Activated B cell treated with CpG ODN at 0.5 μM for 24 hours (primary cell): ENCODE data around the gene GMIP. TPM values are rescaled to one million over a fixed set of nuclear protein-coding genes. Genes with fewer than 3 reads are reported as not detected.

Experiments
- ATAC-seq: fragments of 200-7000 bp; cut with Tn5 transposase; one replicate; pipeline ENCODE4 v1.10.0; 2021; ENCODE audit warnings: low read depth, mild to moderate bottlenecking, moderate library complexity
- CTCF ChIA-PET: fragments of 350-600 bp; sonication (Branson Sonifier 250); formaldehyde crosslinking; loops from one replicate; lab custom pipeline; 2021; ENCODE audit warnings: antibody characterized with exemption; lab: Charles Lee
- POLR2A ChIA-PET: fragments of 350-600 bp; sonication (Branson Sonifier 250); formaldehyde crosslinking; loops from one replicate; lab custom pipeline; 2021; ENCODE audit warnings: antibody characterized with exemption; lab: Charles Lee
- DNase-seq: peaks from one replicate; pipeline ENCODE4 v3.0.0; 2022
- H3K27ac Mint-ChIP-seq: one replicate; pipeline ENCODE4 v1.8.0; 2020; ENCODE audit warnings: mixed read lengths
- H3K27me3 Mint-ChIP-seq: one replicate; pipeline ENCODE4 v1.8.0; 2021; ENCODE audit warnings: mixed read lengths
- H3K36me3 Mint-ChIP-seq: one replicate; pipeline ENCODE4 v1.8.0; 2021; ENCODE audit warnings: low read depth, mixed read lengths
- H3K4me1 Mint-ChIP-seq: one replicate; pipeline ENCODE4 v1.8.0; 2021; ENCODE audit warnings: mixed read lengths
- H3K4me3 Mint-ChIP-seq: one replicate; pipeline ENCODE4 v1.8.0; 2020; ENCODE audit warnings: mild to moderate bottlenecking, mixed read lengths
- H3K9me3 Mint-ChIP-seq: one replicate; pipeline ENCODE4 v1.8.0; 2020; ENCODE audit warnings: mixed read lengths
- CTCF ChIP-seq: fragments of 200-600 bp; IDR thresholded peaks from one replicate; pipeline ENCODE4 v1.8.0; 2022; ENCODE audit warnings: antibody characterized with exemption, mild to moderate bottlenecking
- intact Hi-C: fragments of 100-400 bp; cut with micrococcal nuclease; formaldehyde crosslinking; loops from one replicate; pipeline ENCODE4 v1.15.1; 2024
- total RNA-seq: library from RNA; stranded (reverse); gene quantifications from 2 replicates; pipeline ENCODE4 v1.2.3, GENCODE V29; 2022

GMIP gene
- total RNA-seq, 1 donor from 2014 or later, result 129 TPM

- no peak for ATAC-seq
- peak overlapping the region; percentile 87 for H3K4me3 Mint-ChIP-seq
- H3K27me3 Mint-ChIP-seq, result no peaks in the 10 kb centered on the region
- DNase-seq, result no peak
- H3K36me3 Mint-ChIP-seq, result peaks cover 41% of the 10 kb centered on the region
- H3K4me1 Mint-ChIP-seq, result peaks cover 37% of the 10 kb centered on the region
- H3K27ac Mint-ChIP-seq, result peak overlapping the region; percentile 90
- POLR2A ChIA-PET, result interaction anchor here (0.9 to 4.0 kb wide), 14 partner anchors 9 to 377 kb away, joined by 3 to 42 read pairs (median 5); partner anchors contain the start of genes GMIP, LPAR2, ZNF14 and ZNF253
- no peaks in the 10 kb centered on the region for H3K9me3 Mint-ChIP-seq
- no peak for TF ChIP-seq CTCF
- CTCF ChIA-PET, result interaction anchor here (0.7 to 1.6 kb wide), 3 partner anchors 18 to 159 kb away, joined by 3 to 7 read pairs (median 4); partner anchors contain the start of genes GMIP and ZNF506
- intact Hi-C loops, result loop anchor here (2.0 to 10.0 kb wide), 4 partner anchors 66 to 598 kb away; partner anchors contain the start of genes SLC25A42 and ZNF486
These were observed 18.9 kb upstream of the GMIP start for GRCh38 chr19:19662344-19662743.

DNA sequence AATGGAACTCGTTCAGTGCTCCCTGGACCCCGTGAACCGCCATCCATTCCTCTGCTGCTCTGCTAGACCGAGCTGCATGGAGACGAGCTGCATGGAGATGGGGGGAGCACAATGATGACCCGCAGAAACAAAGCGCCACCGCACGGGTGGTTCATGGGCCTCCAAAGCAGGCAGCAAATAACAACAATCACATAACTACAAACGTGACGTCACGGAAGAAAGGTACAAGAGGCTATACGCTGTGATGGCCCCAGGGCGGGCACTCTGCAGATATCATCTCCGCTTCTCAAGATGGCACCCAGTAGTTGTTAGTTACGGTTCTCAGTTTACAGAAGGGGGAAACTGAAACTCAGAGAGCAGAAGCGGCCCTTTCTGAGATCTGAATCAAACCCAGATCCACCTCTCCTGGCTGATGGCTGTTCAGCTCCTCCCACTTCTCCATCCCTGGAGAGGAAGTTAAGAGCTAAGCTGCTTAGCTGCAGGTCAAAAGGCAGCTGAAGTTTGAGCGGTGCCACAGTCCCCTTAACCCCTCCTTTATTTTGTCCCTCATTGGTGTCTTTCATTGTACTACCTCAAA is 18.3 kb upstream of the GMIP start:
- Mint-ChIP-seq H3K9me3 (no peaks in the 10 kb centered on the region), H3K4me3 (peak overlapping the region; percentile 87), H3K27ac (peak overlapping the region; percentile 90), H3K36me3 (peaks cover 46% of the 10 kb centered on the region), H3K27me3 (no peaks in the 10 kb centered on the region), H3K4me1 (peaks cover 34% of the 10 kb centered on the region)
- intact Hi-C loops, result loop anchor here (2.0 to 10.0 kb wide), 4 partner anchors 65 to 597 kb away; partner anchors contain the start of genes SLC25A42 and ZNF486
- TF ChIP-seq CTCF, result no peak
- no peak for DNase-seq
- ChIA-PET CTCF (interaction anchor here (0.7 to 1.6 kb wide), 3 partner anchors 18 to 160 kb away, joined by 3 to 7 read pairs (median 4); partner anchors contain the start of genes GMIP and ZNF506), POLR2A (interaction anchor here (0.5 to 4.0 kb wide), 15 partner anchors 9 to 1880 kb away, joined by 3 to 42 read pairs (median 5); partner anchors contain the start of genes GMIP, LPAR2, ZNF14 and ZNF253)
- ATAC-seq, result peak; percentile 34

DNA sequence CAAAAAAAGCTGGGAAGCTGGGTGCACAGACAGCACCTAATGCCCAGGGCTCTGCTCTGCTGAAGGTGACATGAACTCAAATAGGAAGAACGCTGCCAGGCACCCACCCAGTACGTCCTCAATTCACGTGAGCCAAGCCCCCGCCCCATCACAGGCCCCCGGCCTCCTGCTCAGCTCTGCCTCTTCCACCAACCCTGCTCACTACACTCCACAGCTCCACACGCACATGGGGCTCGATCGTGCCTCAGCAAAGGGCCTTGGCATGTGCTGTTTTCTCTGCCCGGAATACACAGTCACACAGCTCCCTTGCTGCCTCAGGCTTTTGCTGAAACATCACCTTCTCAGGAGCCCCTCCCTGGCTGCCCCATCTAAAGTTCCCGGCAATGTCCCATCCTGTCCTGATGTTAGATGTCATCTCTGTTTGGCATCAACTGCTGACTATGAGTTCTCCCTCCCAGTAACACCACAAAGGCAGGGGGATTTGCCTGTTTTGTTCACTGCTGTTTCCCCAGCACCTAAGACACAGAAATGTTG is 17.8 kb upstream of the GMIP start:
- Mint-ChIP-seq H3K9me3 (no peaks in the 10 kb centered on the region), H3K4me3 (peak overlapping the region; percentile 87), H3K27me3 (no peaks in the 10 kb centered on the region), H3K4me1 (peaks cover 31% of the 10 kb centered on the region), H3K27ac (peak overlapping the region; percentile 90), H3K36me3 (peaks cover 52% of the 10 kb centered on the region)
- no peak for TF ChIP-seq CTCF
- ChIA-PET POLR2A (interaction anchor here (0.5 to 4.0 kb wide), 10 partner anchors 33 to 576 kb away, joined by 3 to 42 read pairs (median 5); partner anchors contain the start of genes LPAR2, ZNF14, ZNF253 and ZNF506), CTCF (interaction anchor here (1.5 kb wide), 1 partner anchor 129 kb away, joined by 7 read pairs; no protein-coding TSS in a partner anchor)
- ATAC-seq, result no peak
- DNase-seq, result no peak
- intact Hi-C loops, result loop anchor here (10.0 kb wide), 1 partner anchor 596 kb away; the partner anchor contains the start of gene SLC25A42

DNA sequence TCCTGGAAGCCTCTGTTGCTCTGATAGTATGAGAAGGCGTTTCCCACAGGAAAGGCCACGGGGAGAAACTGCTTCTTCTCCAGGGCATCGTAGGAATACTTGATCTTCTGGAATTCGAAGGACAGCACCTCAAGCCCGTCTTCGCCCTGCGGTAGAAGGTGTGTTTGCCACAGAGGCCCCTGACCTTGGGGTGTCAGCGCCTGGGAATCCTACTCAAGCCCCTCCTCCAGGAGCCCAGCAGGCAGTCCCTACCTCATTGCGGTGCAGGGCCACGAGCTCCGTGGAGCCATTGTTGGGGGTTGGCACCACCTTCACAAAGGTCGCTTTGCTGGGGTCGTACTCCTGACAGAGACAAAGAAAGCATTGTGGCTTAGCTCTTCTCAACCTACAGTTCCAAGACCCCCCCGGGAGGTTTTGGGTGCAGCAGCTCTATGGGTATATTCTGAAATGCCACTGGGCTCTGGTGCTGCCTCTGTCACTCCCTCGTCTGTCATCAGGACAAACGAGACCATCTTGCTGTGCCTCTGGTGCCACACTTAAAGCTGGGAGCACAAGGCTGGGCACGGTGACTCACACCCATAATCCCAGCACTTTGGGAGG is 16.3 kb upstream of the GMIP start:
- POLR2A ChIA-PET, result interaction anchor here (0.6 to 1.3 kb wide), 2 partner anchors 9 to 70 kb away, joined by 3 to 5 read pairs; partner anchors contain the start of gene ZNF101

More for the DNA sequence above, 16.3 kb upstream of the GMIP start:
- no peaks in the 10 kb centered on the region for H3K9me3 Mint-ChIP-seq
- peaks cover 66% of the 10 kb centered on the region for H3K36me3 Mint-ChIP-seq
- no peaks in the 10 kb centered on the region for H3K27me3 Mint-ChIP-seq
- intact Hi-C loops, result loop anchor here (10.0 kb wide), 1 partner anchor 595 kb away; the partner anchor contains the start of gene SLC25A42
- H3K4me1 Mint-ChIP-seq, result peaks cover 31% of the 10 kb centered on the region
- ATAC-seq, result no peak
- H3K27ac Mint-ChIP-seq, result peak overlapping the region; percentile 63
- TF ChIP-seq CTCF, result no peak
- no peak overlapping the region for H3K4me3 Mint-ChIP-seq
- CTCF ChIA-PET, result interaction anchor here (1.5 kb wide), 1 partner anchor 16 kb away, joined by 4 read pairs; the partner anchor contains the start of gene GMIP
- no peak for DNase-seq
